Lung (tissue), 12 donors: Measurements from ENCODE around the gene PCOLCE2. TPM values are rescaled to one million over a fixed set of nuclear protein-coding genes. Genes with fewer than 3 reads are reported as not detected.

Experiments
- ATAC-seq: fragments of 200-7000 bp; cut with Tn5 transposase; one replicate; pipeline ENCODE4 v1.9.1; 2020; ENCODE audit warnings: moderate number of reproducible peaks; ENCODE audit not compliant: insufficient read depth, low FRiP score
- DNase-seq, 3 donors: peaks; one replicate each; pipeline ENCODE4 v3.0.0-alpha.2; 2013 to 2017
- H3K27ac ChIP-seq, 2 donors: one replicate each; pipeline ENCODE4 v1.5.1; 2013; ENCODE audit warnings: mild to moderate bottlenecking in 2 of 2, moderate library complexity in 2 of 2, control low read depth in 1 of 2, inconsistent platforms in 1 of 2, low read depth in 1 of 2, low read length in 1 of 2
- H3K27me3 ChIP-seq, 3 donors: one replicate each; pipeline ENCODE4 v1.5.1; 2013; ENCODE audit warnings: low read length in 2 of 3; ENCODE audit not compliant: control insufficient read depth in 3 of 3, insufficient read depth in 3 of 3
- H3K36me3 ChIP-seq, 4 donors: one replicate each; pipeline ENCODE4 v1.5.1; 2013; ENCODE audit warnings: low read length in 4 of 4, mild to moderate bottlenecking in 1 of 4, moderate library complexity in 1 of 4; ENCODE audit not compliant: control insufficient read depth in 4 of 4, insufficient read depth in 4 of 4
- H3K4me1 ChIP-seq, 5 donors: one replicate each; pipeline ENCODE4 v1.5.1; 2013; ENCODE audit warnings: low read length in 5 of 5, mild to moderate bottlenecking in 2 of 5, moderate library complexity in 1 of 5; ENCODE audit not compliant: control insufficient read depth in 5 of 5, insufficient read depth in 5 of 5
- H3K4me3 ChIP-seq: one replicate; pipeline ENCODE4 v1.5.1; 2013; ENCODE audit warnings: mild to moderate bottlenecking, control low read depth, moderate library complexity
- H3K9ac ChIP-seq, 2 donors: one replicate each; pipeline ENCODE4 v1.5.1; 2013; ENCODE audit warnings: low read length in 2 of 2, control low read depth in 1 of 2; ENCODE audit not compliant: insufficient read depth in 1 of 2
- H3K9me3 ChIP-seq, 4 donors: one replicate each; pipeline ENCODE4 v1.5.1; 2013; ENCODE audit warnings: low read length in 3 of 4, mild to moderate bottlenecking in 1 of 4, moderate library complexity in 1 of 4; ENCODE audit not compliant: control insufficient read depth in 4 of 4, insufficient read depth in 3 of 4
- WGBS, 2 donors: extraction: QIAGEN DNeasy Blood & Tissue Kit; methylation state at CpG; one replicate each; pipeline ENCODE4 v1.1.7; 2013; 5-methylcytosine and 5-hydroxymethylcytosine counted together
- polyA plus RNA-seq, 2 donors: library from polyadenylated mRNA; stranded (reverse); fragments of 200-250 nt; gene quantifications; one replicate each; pipeline ENCODE4 v1.2.1, GENCODE V29; 2013
- total RNA-seq, 2 donors: library from RNA; depleted of rRNA in 1 of 2; stranded (reverse); fragments of >200 nt in 1 of 2; gene quantifications; one replicate each; pipeline ENCODE4 v1.2.1, GENCODE V29; 2014 to 2021
- TF ChIP-seq, protein P1 (sequence below): IDR thresholded peaks from 2 replicates; pipeline ENCODE4 v1.5.1; 2012; ENCODE audit warnings: mild to moderate bottlenecking; ENCODE audit errors: control extremely low read depth, extremely low read depth
- donor health status: control.
- donor health status: control.
- donor health status: Bipolar disorder and iron deficiency.
- donor health status: healthy.
- donor health status: DM: yes; HTN: yes; CAD: no.

PCOLCE2 gene
- total and polyA plus RNA-seq, 4 donors = 2.8 to 32.2 (median 15.6) TPM

DNA sequence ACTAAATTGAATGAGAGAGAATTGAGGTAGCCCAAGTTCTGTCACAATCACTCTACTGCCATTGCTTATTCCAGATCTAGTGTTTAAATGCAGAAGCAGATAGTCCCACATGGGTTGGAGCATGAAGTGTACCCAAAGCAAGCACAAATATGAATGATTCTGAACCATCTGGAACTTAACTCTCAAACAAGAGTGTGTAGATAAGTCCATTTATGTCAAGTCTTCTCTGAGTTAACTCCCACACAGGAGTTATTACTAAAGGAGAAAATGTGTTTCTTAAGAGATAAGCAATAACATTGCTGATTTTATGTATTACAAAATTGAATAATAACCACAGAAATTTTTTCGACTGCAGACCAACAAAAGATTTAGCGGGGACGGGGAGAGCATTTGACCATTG is 41.0 kb upstream of the PCOLCE2 start:
- DNase-seq (no peak), ATAC-seq (no peak)
- WGBS, 2 donors = 62 to 94% methylated on average over 3 of the region's 3 CpGs
- peaks cover 0 to 2% (median 0%) of the 10 kb centered on the region in 3 donors for H3K27me3 ChIP-seq
- no peak overlapping the region for H3K4me3 ChIP-seq
- TF ChIP-seq, protein P1, sequence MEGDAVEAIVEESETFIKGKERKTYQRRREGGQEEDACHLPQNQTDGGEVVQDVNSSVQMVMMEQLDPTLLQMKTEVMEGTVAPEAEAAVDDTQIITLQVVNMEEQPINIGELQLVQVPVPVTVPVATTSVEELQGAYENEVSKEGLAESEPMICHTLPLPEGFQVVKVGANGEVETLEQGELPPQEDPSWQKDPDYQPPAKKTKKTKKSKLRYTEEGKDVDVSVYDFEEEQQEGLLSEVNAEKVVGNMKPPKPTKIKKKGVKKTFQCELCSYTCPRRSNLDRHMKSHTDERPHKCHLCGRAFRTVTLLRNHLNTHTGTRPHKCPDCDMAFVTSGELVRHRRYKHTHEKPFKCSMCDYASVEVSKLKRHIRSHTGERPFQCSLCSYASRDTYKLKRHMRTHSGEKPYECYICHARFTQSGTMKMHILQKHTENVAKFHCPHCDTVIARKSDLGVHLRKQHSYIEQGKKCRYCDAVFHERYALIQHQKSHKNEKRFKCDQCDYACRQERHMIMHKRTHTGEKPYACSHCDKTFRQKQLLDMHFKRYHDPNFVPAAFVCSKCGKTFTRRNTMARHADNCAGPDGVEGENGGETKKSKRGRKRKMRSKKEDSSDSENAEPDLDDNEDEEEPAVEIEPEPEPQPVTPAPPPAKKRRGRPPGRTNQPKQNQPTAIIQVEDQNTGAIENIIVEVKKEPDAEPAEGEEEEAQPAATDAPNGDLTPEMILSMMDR = no peak
- peaks cover 0 to 2% (median 0%) of the 10 kb centered on the region in 4 donors for H3K9me3 ChIP-seq
- no peaks in the 10 kb centered on the region for H3K36me3 ChIP-seq
- no peak overlapping the region for H3K9ac ChIP-seq
- H3K4me1 ChIP-seq = peaks cover 0 to 2% (median 0%) of the 10 kb centered on the region in 5 donors
- H3K27ac ChIP-seq = no peak overlapping the region

DNA sequence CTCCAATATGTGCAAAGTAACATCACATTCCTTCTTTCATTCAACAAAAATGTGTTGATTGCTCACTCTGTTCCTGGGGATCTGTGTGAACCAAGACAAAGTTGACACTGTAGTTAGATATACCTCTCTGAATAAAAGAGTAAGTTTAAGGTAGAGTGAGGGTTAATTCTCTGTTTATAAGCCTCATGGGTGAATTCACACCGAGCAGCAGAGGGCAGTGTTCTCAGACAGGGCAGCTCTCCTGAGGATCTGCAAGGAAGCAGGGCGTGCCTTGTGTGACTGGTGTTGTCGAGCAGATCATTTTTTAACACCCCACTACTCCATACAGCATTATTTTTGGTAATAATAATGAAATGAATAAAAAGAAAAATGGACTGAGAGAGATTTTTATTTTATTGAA is 40.2 kb upstream of the PCOLCE2 start:
- Histone ChIP-seq H3K9ac (no peak overlapping the region), H3K9me3 (no peaks in the 10 kb centered on the region), H3K27me3 (peaks cover 0 to 2% (median 0%) of the 10 kb centered on the region in 3 donors), H3K27ac (no peak overlapping the region), H3K36me3 (no peaks in the 10 kb centered on the region), H3K4me3 (no peak overlapping the region), H3K4me1 (peaks cover 0 to 2% (median 0%) of the 10 kb centered on the region in 5 donors)
- DNase-seq (no peak), ATAC-seq (no peak)
- 19 to 28% methylated on average over 3 of the region's 3 CpGs for WGBS, 2 donors
- TF ChIP-seq, protein P1 = no peak

DNA sequence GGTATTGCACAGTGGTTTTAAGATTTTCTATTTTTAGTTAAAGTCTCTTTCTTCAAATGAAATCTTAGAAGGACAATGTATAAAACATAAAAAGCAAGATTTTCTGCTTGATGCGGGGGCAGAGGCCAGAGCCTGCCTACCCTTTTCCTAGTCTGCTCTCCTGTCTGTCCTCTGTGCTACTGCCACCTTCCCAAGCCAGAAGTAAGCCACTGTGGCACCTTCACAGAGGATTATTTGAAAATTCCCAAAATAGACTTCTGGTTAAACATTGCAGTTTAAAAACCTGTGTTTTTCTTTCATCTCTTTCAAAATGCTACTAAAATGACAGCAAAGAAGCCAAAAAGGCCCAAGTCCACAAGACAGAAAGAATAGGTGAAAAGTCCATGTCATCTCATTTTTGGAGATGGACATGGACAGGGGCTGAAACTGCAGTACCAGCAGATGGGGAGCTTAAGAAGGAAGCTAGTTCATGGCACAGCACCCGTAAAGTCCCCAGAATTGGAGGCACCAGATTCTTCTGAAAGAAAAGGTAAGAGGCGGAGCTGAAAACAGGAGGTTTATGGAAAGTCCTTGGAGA is 37.6 kb upstream of the PCOLCE2 start:
- Histone ChIP-seq H3K4me3 (no peak overlapping the region), H3K27me3 (peaks cover 0 to 2% (median 0%) of the 10 kb centered on the region in 3 donors), H3K36me3 (no peaks in the 10 kb centered on the region), H3K4me1 (peaks cover 0 to 2% (median 0%) of the 10 kb centered on the region in 5 donors), H3K9me3 (no peaks in the 10 kb centered on the region), H3K9ac (no peak overlapping the region), H3K27ac (no peak overlapping the region)
- 88 to 99% methylated on average over 3 of the region's 3 CpGs for WGBS, 2 donors
- TF ChIP-seq, protein P1 = no peak
- DNase-seq = no peak
- no peak for ATAC-seq

DNA sequence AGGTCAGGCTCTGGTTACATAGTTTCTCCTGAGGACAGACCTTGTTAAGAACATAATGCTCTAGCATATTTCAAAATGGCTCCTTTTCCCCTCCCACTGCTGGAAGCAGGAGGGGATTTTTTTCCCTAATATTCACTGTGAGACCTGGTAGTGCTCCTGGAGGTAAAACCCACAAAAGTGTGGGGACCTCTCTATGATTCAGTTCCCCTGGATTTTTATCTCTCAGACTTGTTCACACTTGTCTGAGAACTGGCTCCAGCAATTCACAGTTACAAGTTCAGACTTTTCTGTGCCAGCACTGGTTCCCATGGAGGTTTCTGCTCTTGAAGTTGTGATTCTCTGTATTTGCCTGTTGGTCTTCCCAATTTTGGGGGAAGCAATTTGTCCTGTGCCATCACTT is 36.3 kb upstream of the PCOLCE2 start:
- H3K4me1 ChIP-seq = no peaks in the 10 kb centered on the region
- DNase-seq = no peak
- H3K36me3 ChIP-seq = no peaks in the 10 kb centered on the region
- TF ChIP-seq, protein P1 = no peak
- H3K9me3 ChIP-seq = no peaks in the 10 kb centered on the region
- peaks cover 0 to 2% (median 0%) of the 10 kb centered on the region in 3 donors for H3K27me3 ChIP-seq
- H3K4me3 ChIP-seq = no peak overlapping the region
- H3K9ac ChIP-seq = no peak overlapping the region
- H3K27ac ChIP-seq = no peak overlapping the region
- ATAC-seq = no peak
